MM.1S (cell line): Measurements from ENCODE around the gene ZNF215.

ENCODE experiments used
- CTCF ChIP-seq: fragments of 300-600 bp; sonication (generic); IDR thresholded peaks from 2 replicates; pipeline ENCODE4 v1.5.1; 2016; ENCODE audit warnings: antibody characterized with exemption, low read length, mixed read lengths
- EZH2 ChIP-seq: fragments of 300-600 bp; sonication (generic); optimal IDR thresholded peaks from 2 replicates; pipeline ENCODE3; 2017; ENCODE audit warnings: low read depth, mild to moderate bottlenecking, antibody characterized with exemption, low read length, mixed read lengths

- TF ChIP-seq EZH2: no peak
- no peak for TF ChIP-seq CTCF
These were observed 60.3 kb downstream of the ZNF215 start for GRCh38 chr11:6986487-6986886.
